ENCODE measurements around the gene MYOG.

MYOG gene

GRCh38 chr1:203130358-203130985 is 44.7 kb upstream of the MYOG start:
- Histone ChIP-seq H3K36me3 (ENCODE audit: insufficient read depth, low read length) (no peaks in the 10 kb centered on the region), H3K4me1 (ENCODE audit: insufficient read depth, low read length, poor library complexity, severe bottlenecking) (peaks cover 17% of the 10 kb centered on the region), H3K9ac (ENCODE audit: low read depth, low read length, poor library complexity, severe bottlenecking) (no peak overlapping the region), H3K4me3 (ENCODE audit: low read length, poor library complexity, severe bottlenecking) (no peak overlapping the region), H2AFZ (ENCODE audit: low read length) (no peak overlapping the region), H3F3A (ENCODE audit: low read depth) (no peaks in the 10 kb centered on the region), H3K9me2 (replicated peaks; ENCODE audit: low read depth, low read length) (no peaks in the 10 kb centered on the region), H3K27me3 (ENCODE audit: insufficient read depth, low read length, poor library complexity, severe bottlenecking) (no peaks in the 10 kb centered on the region), H4K20me1 (ENCODE audit: insufficient read depth, low read length, poor library complexity, severe bottlenecking) (no peaks in the 10 kb centered on the region), H3K4me2 (ENCODE audit: low read depth, low read length, poor library complexity, severe bottlenecking) (no peak overlapping the region), H3K79me2 (ENCODE audit: insufficient read depth, low read length) (no peaks in the 10 kb centered on the region), H3K9me3 (ENCODE audit: insufficient read depth, low read depth, low read length) (no peaks in the 10 kb centered on the region)
- TF ChIP-seq EZH2phosphoT487 (IDR thresholded peaks at IDR 0.05; ENCODE audit: borderline replicate concordance) (no peak), CTCF (conservative IDR thresholded peaks at IDR 0.05; ENCODE audit: low read length) (no peak)

GRCh38 chr1:203129501-203130231 is 43.9 kb upstream of the MYOG start:
- Histone ChIP-seq H3K4me3 (ENCODE audit: low read length, poor library complexity, severe bottlenecking) (no peak overlapping the region), H3K36me3 (ENCODE audit: insufficient read depth, low read length) (no peaks in the 10 kb centered on the region), H3K9ac (ENCODE audit: low read depth, low read length, poor library complexity, severe bottlenecking) (no peak overlapping the region), H2AFZ (ENCODE audit: low read length) (no peak overlapping the region), H3K27me3 (ENCODE audit: insufficient read depth, low read length, poor library complexity, severe bottlenecking) (no peaks in the 10 kb centered on the region), H3K4me2 (ENCODE audit: low read depth, low read length, poor library complexity, severe bottlenecking) (no peak overlapping the region), H3F3A (ENCODE audit: low read depth) (no peaks in the 10 kb centered on the region), H3K4me1 (ENCODE audit: insufficient read depth, low read length, poor library complexity, severe bottlenecking) (peaks cover 22% of the 10 kb centered on the region), H4K20me1 (ENCODE audit: insufficient read depth, low read length, poor library complexity, severe bottlenecking) (no peaks in the 10 kb centered on the region), H3K79me2 (ENCODE audit: insufficient read depth, low read length) (no peaks in the 10 kb centered on the region), H3K9me2 (replicated peaks; ENCODE audit: low read depth, low read length) (no peaks in the 10 kb centered on the region), H3K9me3 (ENCODE audit: insufficient read depth, low read depth, low read length) (no peaks in the 10 kb centered on the region)
- TF ChIP-seq CTCF (conservative IDR thresholded peaks at IDR 0.05; ENCODE audit: low read length) (no peak), EZH2phosphoT487 (IDR thresholded peaks at IDR 0.05; ENCODE audit: borderline replicate concordance) (no peak)

GRCh38 chr1:203128716-203129500 is 43.1 kb upstream of the MYOG start:
- Histone ChIP-seq H3K4me1 (ENCODE audit: insufficient read depth, low read length, poor library complexity, severe bottlenecking) (peaks cover 29% of the 10 kb centered on the region), H3K9ac (ENCODE audit: low read depth, low read length, poor library complexity, severe bottlenecking) (peak overlapping the region; percentile 51), H2AFZ (ENCODE audit: low read length) (no peak overlapping the region), H3K27me3 (ENCODE audit: insufficient read depth, low read length, poor library complexity, severe bottlenecking) (no peaks in the 10 kb centered on the region), H3K79me2 (ENCODE audit: insufficient read depth, low read length) (no peaks in the 10 kb centered on the region), H3K9me3 (ENCODE audit: insufficient read depth, low read depth, low read length) (no peaks in the 10 kb centered on the region), H3K9me2 (replicated peaks; ENCODE audit: low read depth, low read length) (no peaks in the 10 kb centered on the region), H3K4me3 (ENCODE audit: low read length, poor library complexity, severe bottlenecking) (peak overlapping the region; percentile 73), H3K36me3 (ENCODE audit: insufficient read depth, low read length) (no peaks in the 10 kb centered on the region), H3F3A (ENCODE audit: low read depth) (no peaks in the 10 kb centered on the region), H3K4me2 (ENCODE audit: low read depth, low read length, poor library complexity, severe bottlenecking) (peak overlapping the region; percentile 94), H4K20me1 (ENCODE audit: insufficient read depth, low read length, poor library complexity, severe bottlenecking) (no peaks in the 10 kb centered on the region)
- TF ChIP-seq EZH2phosphoT487 (IDR thresholded peaks at IDR 0.05; ENCODE audit: borderline replicate concordance): no peak
- no peak for TF ChIP-seq CTCF (conservative IDR thresholded peaks at IDR 0.05; ENCODE audit: low read length)
